Neutrophil (primary cell): ENCODE measurements around the gene LAMA3.

Experiments used
- H3K27ac ChIP-seq: fragments of 200-600 bp; sonication (generic); 2 replicates; pipeline ENCODE4 v1.5.1; 2016; ENCODE audit warnings: mild to moderate bottlenecking, moderate library complexity
- H3K27me3 ChIP-seq: fragments of 200-600 bp; sonication (generic); 2 replicates; pipeline ENCODE4 v1.6.0; 2016; ENCODE audit warnings: mild to moderate bottlenecking
- H3K36me3 ChIP-seq: fragments of 200-600 bp; sonication (generic); 2 replicates; pipeline ENCODE4 v1.5.1; 2017
- H3K4me1 ChIP-seq, 2 experiments: fragments of 200-600 bp in 1 of 2; sonication (generic) in 1 of 2; 1 replicate in 1 of 2; 2 replicates in 1 of 2; pipeline versions ENCODE4 v1.5.1 to v1.6.1; 2013 to 2016; ENCODE audit warnings: low read depth in 1 of 2, low read length in 1 of 2, mild to moderate bottlenecking in 1 of 2, moderate library complexity in 1 of 2; ENCODE audit not compliant: control insufficient read depth in 1 of 2, insufficient read depth in 1 of 2
- H3K4me3 ChIP-seq, 2 experiments: fragments of 200-600 bp in 1 of 2; sonication (generic) in 1 of 2; 1 replicate in 1 of 2; 2 replicates in 1 of 2; pipeline ENCODE4 v1.5.1; 2013 to 2016; ENCODE audit warnings: low read depth in 1 of 2, low read length in 1 of 2, mild to moderate bottlenecking in 1 of 2, moderate library complexity in 1 of 2
- H3K9me3 ChIP-seq: fragments of 200-600 bp; sonication (generic); 2 replicates; pipeline ENCODE4 v1.5.1; 2016
- CTCF ChIP-seq: fragments of 200-600 bp; sonication (generic); IDR thresholded peaks from 2 replicates; pipeline ENCODE4 v1.5.1; 2016; ENCODE audit warnings: antibody characterized with exemption

The LAMA3 gene

GRCh38 chr18:23682472-23682871, 6.8 kb upstream of the LAMA3 start:
- Histone ChIP-seq H3K27ac (no peak overlapping the region), H3K4me1 (no peaks in the 10 kb centered on the region), H3K36me3 (no peaks in the 10 kb centered on the region), H3K9me3 (no peaks in the 10 kb centered on the region), H3K27me3 (peaks cover 91% of the 10 kb centered on the region), H3K4me3 (no peak overlapping the region)
- no peak for TF ChIP-seq CTCF

- Histone ChIP-seq H3K36me3 (no peaks in the 10 kb centered on the region), H3K9me3 (no peaks in the 10 kb centered on the region), H3K27me3 (peaks cover 91% of the 10 kb centered on the region), H3K27ac (no peak overlapping the region), H3K4me1 (no peaks in the 10 kb centered on the region), H3K4me3 (no peak overlapping the region)
- no peak for TF ChIP-seq CTCF
These were observed 6.1 kb upstream of the LAMA3 start for GRCh38 chr18:23683155-23683554.

DNA sequence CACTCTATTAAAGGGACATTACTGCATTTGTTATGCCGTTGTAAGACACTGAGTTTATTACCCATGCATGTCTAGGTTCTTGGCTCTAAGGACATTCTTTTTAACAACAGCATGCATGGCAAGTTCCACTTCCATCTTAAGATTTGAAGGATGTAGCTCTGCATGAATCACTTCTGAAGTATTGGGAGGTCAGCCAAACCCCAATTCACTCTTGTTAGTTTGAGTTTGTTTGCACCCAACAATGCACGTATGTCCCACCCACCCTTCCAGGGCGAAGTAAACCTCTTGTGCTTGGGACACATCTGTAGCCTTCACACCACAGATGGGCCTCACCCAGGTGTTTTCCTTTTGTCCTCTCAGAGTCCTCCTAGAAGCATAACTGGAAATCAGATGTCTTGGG, 5.6 kb upstream of the LAMA3 start:
- no peaks in the 10 kb centered on the region for H3K4me1 ChIP-seq
- no peak overlapping the region for H3K4me3 ChIP-seq
- no peak for TF ChIP-seq CTCF
- H3K27me3 ChIP-seq = peaks cover 91% of the 10 kb centered on the region
- no peak overlapping the region for H3K27ac ChIP-seq
- H3K9me3 ChIP-seq = no peaks in the 10 kb centered on the region
- no peaks in the 10 kb centered on the region for H3K36me3 ChIP-seq

DNA sequence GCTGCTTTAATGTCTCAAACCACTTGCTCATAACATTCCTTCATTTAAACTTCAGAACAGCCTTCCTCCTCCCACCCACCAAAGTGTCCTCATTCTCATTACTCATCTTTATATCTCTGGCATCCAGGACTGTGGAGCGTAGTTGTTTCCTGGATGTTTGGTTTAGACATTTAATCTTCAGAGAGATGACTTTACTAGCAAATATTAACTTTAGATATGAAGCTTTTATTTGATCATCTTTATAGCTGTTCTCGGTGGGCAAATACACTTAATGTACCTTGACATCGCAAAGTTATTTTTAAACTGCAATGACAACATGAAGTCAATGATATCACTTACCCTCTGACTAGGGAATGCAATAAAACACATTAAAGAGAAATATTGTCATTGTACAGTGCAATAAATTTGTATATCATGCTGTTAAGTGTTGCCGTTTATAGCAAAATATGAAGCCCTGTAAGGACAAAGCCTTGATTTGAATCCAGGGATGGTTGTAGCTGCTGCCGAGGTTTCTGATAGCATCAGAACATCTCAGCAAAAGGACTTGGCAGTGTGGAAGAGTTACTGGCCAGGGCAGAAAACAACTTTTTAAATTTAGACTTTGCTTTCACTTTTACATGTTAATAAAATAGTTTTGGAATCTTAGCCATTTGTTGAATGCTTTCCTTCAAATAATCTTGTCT, 4.6 kb upstream of the LAMA3 start:
- TF ChIP-seq CTCF = no peak
- Histone ChIP-seq H3K27ac (no peak overlapping the region), H3K36me3 (no peaks in the 10 kb centered on the region), H3K27me3 (peaks cover 92% of the 10 kb centered on the region), H3K4me3 (no peak overlapping the region), H3K9me3 (no peaks in the 10 kb centered on the region), H3K4me1 (peaks cover 6% of the 10 kb centered on the region in 2 experiments)

GRCh38 chr18:23688528-23688927, 725 bp upstream of the LAMA3 start:
- no peak for TF ChIP-seq CTCF
- Histone ChIP-seq H3K36me3 (no peaks in the 10 kb centered on the region), H3K4me3 (no peak overlapping the region), H3K27ac (no peak overlapping the region), H3K27me3 (peaks cover 98% of the 10 kb centered on the region), H3K4me1 (peaks cover 6 to 14% of the 10 kb centered on the region in 2 experiments), H3K9me3 (no peaks in the 10 kb centered on the region)
